Esophagus muscularis mucosa (tissue), 4 donors: ENCODE measurements around the gene ZMYND19. TPM values are rescaled to one million over a fixed set of nuclear protein-coding genes. Genes with fewer than 3 reads are reported as not detected.
A peak's percentile ranks its signal among the peaks of the same experiment; 100 is the strongest.

Experiments
- DNase-seq: peaks from one replicate; pipeline ENCODE4 v3.0.0-alpha.2; 2017; ENCODE audit errors: extremely low spot score
- H3K27ac ChIP-seq, 4 donors: fragments of 200-600 bp; sonication (generic); replicated peaks in 1 of 4; 1 replicate in 3 of 4; 2 replicates in 1 of 4; pipeline ENCODE4 v1.5.1; 2016 to 2019; ENCODE audit warnings: mild to moderate bottlenecking in 1 of 4
- H3K27me3 ChIP-seq, 4 donors: fragments of 200-600 bp; sonication (generic); one replicate each; pipeline versions ENCODE4 v1.5.1 to v1.6.0; 2016 to 2019
- H3K36me3 ChIP-seq, 4 donors: fragments of 200-600 bp; sonication (generic); one replicate each; pipeline ENCODE4 v1.5.1; 2016 to 2019
- H3K4me1 ChIP-seq, 4 donors: fragments of 200-600 bp; sonication (generic); one replicate each; pipeline ENCODE4 v1.5.1; 2016 to 2019
- H3K4me3 ChIP-seq, 4 donors: fragments of 200-600 bp; sonication (generic); 1 replicate in 2 of 4; 2 replicates in 2 of 4; pipeline ENCODE4 v1.5.1; 2016 to 2019; ENCODE audit warnings: mild to moderate bottlenecking in 4 of 4, moderate library complexity in 1 of 4
- H3K9me3 ChIP-seq, 4 donors: fragments of 200-600 bp; sonication (generic); 1 replicate in 3 of 4; 2 replicates in 1 of 4; pipeline ENCODE4 v1.5.1; 2016 to 2019
- EP300 ChIP-seq: sonication (generic); formaldehyde crosslinking; IDR thresholded peaks from one replicate; pipeline ENCODE4 v1.6.1; 2017; ENCODE audit warnings: antibody characterized with exemption
- POLR2A ChIP-seq: fragments of 450-650 bp; IDR thresholded peaks from one replicate; pipeline ENCODE4 v1.6.1; 2017; ENCODE audit warnings: antibody characterized with exemption, moderate library complexity, mild to moderate bottlenecking, low read depth
- POLR2AphosphoS5 ChIP-seq, 2 donors: sonication (generic); formaldehyde crosslinking; IDR thresholded peaks; one replicate each; pipeline ENCODE4 v1.6.1; 2017; ENCODE audit warnings: antibody characterized with exemption in 2 of 2
- WGBS: methylation state at CpG from one replicate; pipeline ENCODE4 v1.1.5; 2018; 5-methylcytosine and 5-hydroxymethylcytosine counted together
- intact Hi-C: fragments of 100-400 bp; cut with DNase I; formaldehyde crosslinking; loops from one replicate; pipeline ENCODE4 v1.15.1; 2023
- total RNA-seq, 4 donors: library from RNA; depleted of rRNA; stranded (reverse); fragments of >200 nt; gene quantifications; one replicate each; pipeline versions ENCODE4 v1.1.0 to v1.2.1, GENCODE V29; 2016
- TF ChIP-seq, protein P1 (sequence below), 3 experiments: fragments of 200-600 bp in 2 of 3; fragments of 450-650 bp in 1 of 3; sonication (generic) in 2 of 3; IDR thresholded peaks; one replicate each; pipeline ENCODE4 v1.5.1; 2017 to 2019; ENCODE audit warnings: antibody characterized with exemption in 3 of 3, mild to moderate bottlenecking in 2 of 3, moderate library complexity in 1 of 3

The ZMYND19 gene
- total RNA-seq, 4 donors from 2014 or later, result 10.4 to 18.3 (median 13.7) TPM

DNA sequence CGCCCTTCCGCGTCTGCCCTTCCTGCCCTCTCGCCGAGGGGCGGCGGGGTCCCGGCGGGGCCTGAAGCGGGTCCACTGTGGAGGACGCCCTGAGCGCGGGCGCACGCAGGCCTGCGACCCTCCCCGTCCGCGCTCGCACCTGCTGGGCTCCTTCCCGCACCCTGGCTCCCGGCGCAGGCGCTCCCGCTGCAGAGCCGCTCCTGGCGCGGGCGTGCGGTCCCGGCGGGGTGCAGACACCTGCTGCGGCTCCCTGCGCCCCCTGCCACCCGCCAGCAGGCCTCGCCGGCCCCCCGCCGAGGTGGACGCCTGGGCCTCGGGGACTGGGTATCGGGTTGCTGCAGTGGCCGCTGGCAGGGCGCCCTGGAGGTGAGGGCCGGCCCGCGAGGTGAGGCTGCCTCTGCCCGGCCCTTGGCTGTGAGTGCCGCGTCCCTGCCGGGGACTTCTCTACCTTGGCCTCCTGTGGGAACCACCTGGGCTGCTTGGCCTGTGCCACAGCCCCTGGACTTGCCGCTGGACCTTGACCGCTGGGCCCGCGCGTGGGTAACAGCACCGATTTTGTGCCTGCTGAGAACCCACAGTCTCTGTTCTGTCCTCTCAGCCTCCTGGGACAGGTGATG, 15.8 kb upstream of the ZMYND19 start:
- Histone ChIP-seq H3K9me3 (no peaks in the 10 kb centered on the region), H3K27me3 (no peaks in the 10 kb centered on the region), H3K4me3 (peak overlapping the region; percentile 84 to 99 (median 90)), H3K36me3 (peaks cover 0 to 7% (median 0%) of the 10 kb centered on the region in 4 donors), H3K4me1 (peaks cover 26 to 53% (median 37%) of the 10 kb centered on the region in 4 donors), H3K27ac (peak overlapping the region; percentile 72 to 89 (median 84))
- intact Hi-C loops, result no loop called here
- WGBS, result 7% methylated on average over 23 of the region's 57 CpGs
- no peak for DNase-seq
- TF ChIP-seq POLR2A (no peak), EP300 (no peak), POLR2AphosphoS5 (IDR thresholded peaks at IDR 0.05) (no peak)
- TF ChIP-seq, protein P1, sequence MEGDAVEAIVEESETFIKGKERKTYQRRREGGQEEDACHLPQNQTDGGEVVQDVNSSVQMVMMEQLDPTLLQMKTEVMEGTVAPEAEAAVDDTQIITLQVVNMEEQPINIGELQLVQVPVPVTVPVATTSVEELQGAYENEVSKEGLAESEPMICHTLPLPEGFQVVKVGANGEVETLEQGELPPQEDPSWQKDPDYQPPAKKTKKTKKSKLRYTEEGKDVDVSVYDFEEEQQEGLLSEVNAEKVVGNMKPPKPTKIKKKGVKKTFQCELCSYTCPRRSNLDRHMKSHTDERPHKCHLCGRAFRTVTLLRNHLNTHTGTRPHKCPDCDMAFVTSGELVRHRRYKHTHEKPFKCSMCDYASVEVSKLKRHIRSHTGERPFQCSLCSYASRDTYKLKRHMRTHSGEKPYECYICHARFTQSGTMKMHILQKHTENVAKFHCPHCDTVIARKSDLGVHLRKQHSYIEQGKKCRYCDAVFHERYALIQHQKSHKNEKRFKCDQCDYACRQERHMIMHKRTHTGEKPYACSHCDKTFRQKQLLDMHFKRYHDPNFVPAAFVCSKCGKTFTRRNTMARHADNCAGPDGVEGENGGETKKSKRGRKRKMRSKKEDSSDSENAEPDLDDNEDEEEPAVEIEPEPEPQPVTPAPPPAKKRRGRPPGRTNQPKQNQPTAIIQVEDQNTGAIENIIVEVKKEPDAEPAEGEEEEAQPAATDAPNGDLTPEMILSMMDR (IDR thresholded peaks at IDR 0.05), result no peak

DNA sequence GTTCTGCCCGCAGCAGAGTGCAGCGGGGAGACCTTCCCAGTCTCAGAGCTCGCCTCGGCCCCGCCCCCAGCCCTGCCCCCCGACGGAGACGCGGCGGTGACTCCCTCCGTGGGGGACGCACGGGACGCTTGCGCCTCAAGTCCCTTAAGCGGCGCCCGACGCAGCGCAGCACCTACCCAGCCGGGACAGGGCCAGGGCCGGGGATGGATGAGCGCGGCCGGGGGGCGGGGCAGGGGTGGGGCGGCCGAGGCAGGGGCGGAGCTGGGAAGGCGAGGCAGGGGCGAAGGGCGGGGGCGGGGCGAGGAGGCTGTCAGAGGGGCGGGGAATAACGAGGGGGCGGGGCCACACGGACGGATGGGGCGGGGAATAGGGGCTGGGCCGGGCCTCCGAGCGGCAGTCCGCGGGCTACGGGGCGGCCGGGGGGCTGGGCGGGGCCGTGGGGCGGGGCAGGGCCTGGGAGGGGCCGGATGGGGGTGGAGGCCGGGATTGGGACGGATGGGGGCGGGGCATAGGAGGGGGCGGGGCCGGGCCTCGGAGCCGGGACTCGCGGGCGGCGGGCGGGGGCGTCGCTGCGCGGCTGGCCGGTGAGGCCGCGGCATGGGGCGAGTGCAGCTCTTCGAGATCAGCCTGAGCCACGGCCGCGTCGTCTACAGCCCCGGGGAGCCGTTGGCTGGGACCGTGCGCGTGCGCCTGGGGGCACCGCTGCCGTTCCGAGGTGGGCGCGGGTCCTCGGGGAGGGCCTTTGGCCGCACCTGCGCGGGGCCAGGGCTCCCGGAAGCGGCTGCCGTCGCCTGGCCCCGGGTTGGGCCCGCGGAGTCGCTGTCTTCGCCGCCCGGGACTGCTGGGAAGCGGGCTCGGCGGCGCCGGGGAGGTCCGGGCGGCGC, 15.1 kb upstream of the ZMYND19 start, which contains the start of gene ARRDC1:
Gene ARRDC1 (plus strand): TSS at position 566 of the 884 bp plus-strand sequence. CDS start 32 bp downstream, at position 598.
- Histone ChIP-seq H3K27me3 (no peaks in the 10 kb centered on the region), H3K4me3 (peak within 1 kb of the TSS; percentile 84 to 99 (median 90)), H3K9me3 (no peaks in the 10 kb centered on the region), H3K27ac (peak within 1 kb of the TSS; percentile 72 to 89 (median 84)), H3K4me1 (peaks cover 26 to 53% (median 35%) of the 10 kb centered on the region in 4 donors), H3K36me3 (peaks cover 0 to 7% (median 0%) of the 10 kb centered on the region in 4 donors)
- no peak for TF ChIP-seq POLR2A
- TF ChIP-seq EP300, result no peak
- TF ChIP-seq, protein P1 (IDR thresholded peaks at IDR 0.05), result no peak
- TF ChIP-seq POLR2AphosphoS5 (IDR thresholded peaks at IDR 0.05), result peak; percentile 46 to 55
- DNase-seq, result peak; percentile 98
- WGBS, result 0% methylated on average over 12 of the region's 111 CpGs
- intact Hi-C loops, result no loop called here

DNA sequence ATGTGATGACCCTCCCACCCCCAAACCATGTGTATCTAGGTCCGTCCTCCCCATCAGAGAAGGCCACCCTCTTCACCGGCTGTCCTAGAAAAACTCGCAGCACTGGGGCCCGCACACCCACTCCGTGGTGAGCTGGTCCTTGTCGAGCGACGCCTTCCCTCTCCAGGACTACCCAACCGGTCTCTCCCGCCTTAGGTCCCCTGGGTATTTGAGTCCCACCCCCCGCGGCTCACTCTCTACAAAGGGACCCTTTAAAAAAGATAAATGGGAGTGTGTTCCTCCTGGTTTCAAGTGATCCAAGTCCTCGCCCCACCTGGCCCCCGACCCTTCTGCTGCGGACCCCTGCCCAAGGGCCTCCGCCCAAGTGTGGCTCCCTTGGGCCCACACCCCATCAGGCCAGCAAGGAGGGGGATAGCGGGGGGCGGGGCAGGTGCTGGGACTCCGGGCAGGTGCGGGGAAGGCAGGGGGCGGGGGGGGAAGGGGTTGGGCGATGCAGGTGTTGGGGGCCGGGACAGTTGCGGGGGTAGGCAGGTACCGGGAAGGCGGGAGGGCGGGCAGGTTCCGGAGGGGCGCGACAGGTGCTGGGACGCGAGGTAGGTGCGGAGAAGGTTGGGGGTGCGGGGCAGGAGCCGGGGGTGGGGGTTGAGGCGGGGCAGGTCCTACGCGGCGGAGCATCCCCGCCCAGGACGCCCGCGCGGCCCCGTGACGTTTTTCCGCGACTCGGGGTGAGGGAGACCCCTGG, 14.2 kb upstream of the ZMYND19 start:
- Histone ChIP-seq H3K36me3 (peaks cover 0 to 7% (median 0%) of the 10 kb centered on the region in 4 donors), H3K27me3 (no peaks in the 10 kb centered on the region), H3K27ac (peak overlapping the region; percentile 72 to 83 (median 74)), H3K4me1 (peaks cover 26 to 53% (median 35%) of the 10 kb centered on the region in 4 donors), H3K4me3 (peak overlapping the region; percentile 84 to 99 (median 90)), H3K9me3 (no peaks in the 10 kb centered on the region)
- DNase-seq, result no peak
- intact Hi-C loops, result no loop called here
- 39% methylated on average over 19 of the region's 49 CpGs for WGBS
- TF ChIP-seq POLR2AphosphoS5 (IDR thresholded peaks at IDR 0.05), result no peak
- TF ChIP-seq POLR2A, result no peak
- TF ChIP-seq, protein P1 (IDR thresholded peaks at IDR 0.05), result no peak
- no peak for TF ChIP-seq EP300

DNA sequence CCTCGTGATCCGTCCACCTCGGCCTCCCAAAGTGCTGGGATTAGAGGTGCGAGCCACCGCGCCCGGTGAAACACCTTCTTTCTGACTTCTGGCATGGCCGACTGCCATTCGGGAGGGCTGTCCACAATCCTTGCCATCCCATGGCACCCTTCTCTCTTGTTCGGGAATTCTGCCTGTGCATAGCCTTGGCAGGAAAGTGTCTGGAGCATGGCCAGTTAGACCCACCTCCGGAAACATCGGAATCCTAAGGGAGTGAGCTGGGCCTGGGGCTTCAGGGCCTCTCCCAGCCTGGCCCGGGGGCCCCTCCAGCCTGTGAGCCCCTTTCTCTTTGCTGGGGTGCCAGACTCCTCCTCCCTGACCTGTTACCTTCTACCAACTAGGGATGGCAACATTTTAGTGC, 13.6 kb upstream of the ZMYND19 start:
- Histone ChIP-seq H3K36me3 (peaks cover 0 to 5% (median 0%) of the 10 kb centered on the region in 4 donors), H3K4me1 (peaks cover 26 to 48% (median 35%) of the 10 kb centered on the region in 4 donors), H3K27me3 (no peaks in the 10 kb centered on the region), H3K27ac (no peak overlapping the region), H3K9me3 (no peaks in the 10 kb centered on the region), H3K4me3 (no peak overlapping the region)
- intact Hi-C loops, result no loop called here
- DNase-seq, result no peak
- WGBS, result 84% methylated on average over 13 of the region's 13 CpGs
- TF ChIP-seq EP300, result no peak
- TF ChIP-seq, protein P1 (IDR thresholded peaks at IDR 0.05), result no peak
- TF ChIP-seq POLR2AphosphoS5 (IDR thresholded peaks at IDR 0.05), result no peak
- no peak for TF ChIP-seq POLR2A
